MM.1S (cell line): ENCODE measurements around the gene NEK11.

ENCODE experiments used
- DNase-seq: peaks from one replicate; pipeline ENCODE4 v3.0.0-alpha.2; 2015
- H2AFZ ChIP-seq: fragments of 300-600 bp; sonication (generic); 2 replicates; pipeline ENCODE4 v1.6.0; 2016; ENCODE audit warnings: antibody characterized with exemption, low read length
- H3F3A ChIP-seq: fragments of 300-600 bp; sonication (generic); 2 replicates; pipeline ENCODE4 v1.6.1; 2016; ENCODE audit warnings: mild to moderate bottlenecking, antibody characterized with exemption, low read length, moderate library complexity, mixed read lengths; ENCODE audit not compliant: insufficient read depth
- H3K27ac ChIP-seq: fragments of 300-600 bp; sonication (generic); 2 replicates; pipeline ENCODE4 v1.5.1; 2016; ENCODE audit warnings: mild to moderate bottlenecking, low read length
- H3K27me3 ChIP-seq: fragments of 300-600 bp; sonication (generic); replicated peaks from 2 replicates; pipeline ENCODE4 v1.6.0; 2016; ENCODE audit warnings: low read length; ENCODE audit not compliant: insufficient read depth
- H3K36me3 ChIP-seq: fragments of 300-600 bp; sonication (generic); replicated peaks from 2 replicates; pipeline ENCODE4 v1.6.1; 2016; ENCODE audit warnings: mild to moderate bottlenecking, low read length, mixed read lengths; ENCODE audit not compliant: insufficient read depth
- H3K4me1 ChIP-seq: fragments of 300-600 bp; sonication (generic); 2 replicates; pipeline ENCODE4 v1.6.1; 2016; ENCODE audit warnings: low read length, mixed read lengths
- H3K4me2 ChIP-seq: fragments of 300-600 bp; sonication (generic); 2 replicates; pipeline ENCODE4 v1.6.0; 2016; ENCODE audit warnings: low read depth, low read length
- H3K4me3 ChIP-seq: fragments of 300-600 bp; sonication (generic); 2 replicates; pipeline ENCODE4 v1.5.1; 2016; ENCODE audit warnings: low read length, mixed read lengths
- H3K79me2 ChIP-seq: fragments of 300-600 bp; sonication (generic); 2 replicates; pipeline ENCODE4 v1.6.1; 2016; ENCODE audit warnings: mixed run types, low read length, mixed read lengths
- H3K9ac ChIP-seq: fragments of 300-600 bp; sonication (generic); 2 replicates; pipeline ENCODE4 v1.6.1; 2016; ENCODE audit warnings: low read length, mixed read lengths
- H3K9me2 ChIP-seq: fragments of 300-600 bp; sonication (generic); replicated peaks from 2 replicates; pipeline ENCODE4 v1.6.1; 2016; ENCODE audit warnings: mild to moderate bottlenecking, low read length, mixed read lengths; ENCODE audit not compliant: insufficient read depth
- H3K9me3 ChIP-seq: fragments of 300-600 bp; sonication (generic); replicated peaks from 2 replicates; pipeline ENCODE4 v1.6.1; 2016; ENCODE audit warnings: mild to moderate bottlenecking, low read length, mixed read lengths; ENCODE audit not compliant: insufficient read depth
- H4K20me1 ChIP-seq: fragments of 300-600 bp; sonication (generic); 2 replicates; pipeline ENCODE4 v1.6.1; 2016; ENCODE audit warnings: mild to moderate bottlenecking, low read length, moderate library complexity, mixed read lengths; ENCODE audit not compliant: insufficient read depth
- CTCF ChIP-seq: fragments of 300-600 bp; sonication (generic); IDR thresholded peaks from 2 replicates; pipeline ENCODE4 v1.5.1; 2016; ENCODE audit warnings: antibody characterized with exemption, low read length, mixed read lengths
- EZH2 ChIP-seq: fragments of 300-600 bp; sonication (generic); optimal IDR thresholded peaks from 2 replicates; pipeline ENCODE3; 2017; ENCODE audit warnings: low read depth, mild to moderate bottlenecking, antibody characterized with exemption, low read length, mixed read lengths
- EZH2phosphoT487 ChIP-seq: fragments of 300-600 bp; sonication (generic); IDR thresholded peaks from 2 replicates; pipeline ENCODE4 v1.6.1; 2018; ENCODE audit warnings: antibody characterized with exemption, low read length

The NEK11 gene

GRCh38 chr3:131147534-131147933 lies 120.9 kb downstream of the NEK11 start:
- no peaks in the 10 kb centered on the region for H3F3A ChIP-seq
- no peaks in the 10 kb centered on the region for H4K20me1 ChIP-seq
- H3K4me3 ChIP-seq, result no peak overlapping the region
- H3K27ac ChIP-seq, result no peak overlapping the region
- H3K9ac ChIP-seq, result no peak overlapping the region
- no peaks in the 10 kb centered on the region for H3K4me1 ChIP-seq
- H2AFZ ChIP-seq, result no peak overlapping the region
- no peaks in the 10 kb centered on the region for H3K27me3 ChIP-seq
- no peak for DNase-seq
- H3K79me2 ChIP-seq, result no peaks in the 10 kb centered on the region
- no peaks in the 10 kb centered on the region for H3K9me3 ChIP-seq
- TF ChIP-seq CTCF, result no peak
- no peak for TF ChIP-seq EZH2
- no peak for TF ChIP-seq EZH2phosphoT487
- H3K36me3 ChIP-seq, result no peaks in the 10 kb centered on the region
- H3K9me2 ChIP-seq, result no peaks in the 10 kb centered on the region
- no peak overlapping the region for H3K4me2 ChIP-seq

- H3K79me2 ChIP-seq, result no peaks in the 10 kb centered on the region
- H2AFZ ChIP-seq, result no peak overlapping the region
- no peaks in the 10 kb centered on the region for H3K9me2 ChIP-seq
- DNase-seq, result no peak
- H3K4me3 ChIP-seq, result no peak overlapping the region
- H3F3A ChIP-seq, result no peaks in the 10 kb centered on the region
- no peaks in the 10 kb centered on the region for H3K27me3 ChIP-seq
- no peaks in the 10 kb centered on the region for H4K20me1 ChIP-seq
- no peaks in the 10 kb centered on the region for H3K36me3 ChIP-seq
- no peak for TF ChIP-seq CTCF
- TF ChIP-seq EZH2phosphoT487, result no peak
- H3K4me2 ChIP-seq, result no peak overlapping the region
- H3K27ac ChIP-seq, result no peak overlapping the region
- H3K9ac ChIP-seq, result no peak overlapping the region
- no peaks in the 10 kb centered on the region for H3K4me1 ChIP-seq
- H3K9me3 ChIP-seq, result no peaks in the 10 kb centered on the region
Observed at GRCh38 chr3:131158434-131158833, 131.8 kb downstream of the NEK11 start.

- H3K9me2 ChIP-seq, result no peaks in the 10 kb centered on the region
- H3K36me3 ChIP-seq, result no peaks in the 10 kb centered on the region
- H3K27ac ChIP-seq, result no peak overlapping the region
- H3K79me2 ChIP-seq, result no peaks in the 10 kb centered on the region
- H3F3A ChIP-seq, result no peaks in the 10 kb centered on the region
- H3K27me3 ChIP-seq, result no peaks in the 10 kb centered on the region
- H3K9ac ChIP-seq, result no peak overlapping the region
- no peak for DNase-seq
- H3K4me2 ChIP-seq, result no peak overlapping the region
- no peak for TF ChIP-seq EZH2phosphoT487
- TF ChIP-seq CTCF, result no peak
- TF ChIP-seq EZH2, result no peak
- no peaks in the 10 kb centered on the region for H4K20me1 ChIP-seq
- H2AFZ ChIP-seq, result no peak overlapping the region
- no peaks in the 10 kb centered on the region for H3K4me1 ChIP-seq
- no peaks in the 10 kb centered on the region for H3K9me3 ChIP-seq
- no peak overlapping the region for H3K4me3 ChIP-seq
Observed at GRCh38 chr3:131162516-131162915, 135.8 kb downstream of the NEK11 start.
